HepG2 (cell line): Measurements from ENCODE around the gene ADCY10. TPM values are rescaled to one million over a fixed set of nuclear protein-coding genes. Genes with fewer than 3 reads are reported as not detected.
A peak's percentile ranks its signal among the peaks of the same experiment; 100 is the strongest.

Experiments used
- CREB1 ChIP-seq, 2 experiments: fragments of 450-650 bp in 1 of 2; IDR thresholded peaks; 2 replicates each; pipeline ENCODE4 v1.6.1; 2016 to 2017; ENCODE audit warnings: control low read depth in 1 of 2, mild to moderate bottlenecking in 1 of 2, missing compliant biosample characterization in 1 of 2, missing genetic modification characterization in 1 of 2
- FOXP1 ChIP-seq, 2 experiments: fragments of 450-650 bp in 1 of 2; IDR thresholded peaks; 2 replicates each; pipeline ENCODE4 v1.6.1; 2017 to 2018; ENCODE audit warnings: antibody characterized with exemption in 1 of 2
- FOXP4 ChIP-seq: sonication (generic); formaldehyde crosslinking; IDR thresholded peaks from 2 replicates; pipeline ENCODE4 v1.4.0; 2020; ENCODE audit warnings: missing genetic modification reagents
- HNF4A ChIP-seq: sonication (generic); formaldehyde crosslinking; IDR thresholded peaks from 2 replicates; pipeline ENCODE4 v1.4.0; 2020; ENCODE audit warnings: missing genetic modification reagents
- HNRNPL ChIP-seq: fragments of 200-400 bp; formaldehyde crosslinking; IDR thresholded peaks from 2 replicates; pipeline ENCODE4 v1.6.1; 2017; ENCODE audit warnings: mild to moderate bottlenecking, low read depth, low read length
- MAX ChIP-seq: IDR thresholded peaks from 2 replicates; pipeline ENCODE4 v1.6.1; 2012; ENCODE audit warnings: inconsistent platforms
- MYNN ChIP-seq: sonication (generic); formaldehyde crosslinking; IDR thresholded peaks from 2 replicates; pipeline ENCODE4 v1.4.0; 2020; ENCODE audit warnings: mild to moderate bottlenecking, low read depth, missing genetic modification reagents
- PAWR ChIP-seq: sonication (generic); formaldehyde crosslinking; IDR thresholded peaks from 2 replicates; pipeline ENCODE4 v1.4.0; 2020; ENCODE audit warnings: missing genetic modification reagents, mild to moderate bottlenecking, borderline replicate concordance
- RBFOX2 ChIP-seq: fragments of 200-400 bp; formaldehyde crosslinking; IDR thresholded peaks from 2 replicates; pipeline ENCODE4 v1.6.1; 2017; ENCODE audit warnings: low read depth, mild to moderate bottlenecking, low read length
- SETDB1 ChIP-seq: sonication (generic); formaldehyde crosslinking; IDR thresholded peaks from 2 replicates; pipeline ENCODE4 v1.5.1; 2020; ENCODE audit warnings: missing genetic modification reagents, mild to moderate bottlenecking, borderline replicate concordance
- STAT5B ChIP-seq: sonication (generic); formaldehyde crosslinking; IDR thresholded peaks from 2 replicates; pipeline ENCODE4 v1.4.0; 2020; ENCODE audit warnings: missing genetic modification reagents
- ZBTB3 ChIP-seq: sonication (generic); formaldehyde crosslinking; IDR thresholded peaks from 2 replicates; pipeline ENCODE4 v1.4.0; 2020; ENCODE audit warnings: low read depth, mild to moderate bottlenecking, moderate library complexity, missing genetic modification reagents, borderline replicate concordance
- ZC3H4 ChIP-seq: sonication (generic); formaldehyde crosslinking; IDR thresholded peaks from 2 replicates; pipeline ENCODE4 v1.4.0; 2020; ENCODE audit warnings: missing genetic modification reagents, borderline replicate concordance
- ZFY ChIP-seq: sonication (generic); formaldehyde crosslinking; IDR thresholded peaks from 2 replicates; pipeline ENCODE4 v1.4.0; 2020; ENCODE audit warnings: missing genetic modification reagents
- ZNF180 ChIP-seq: sonication (generic); formaldehyde crosslinking; IDR thresholded peaks from 2 replicates; pipeline ENCODE4 v1.4.0; 2020; ENCODE audit warnings: low read depth, missing genetic modification reagents, borderline replicate concordance
- ZNF230 ChIP-seq: sonication (generic); formaldehyde crosslinking; IDR thresholded peaks from 2 replicates; pipeline ENCODE4 v1.4.0; 2020; ENCODE audit warnings: mild to moderate bottlenecking, missing genetic modification reagents
- ZNF616 ChIP-seq: sonication (generic); formaldehyde crosslinking; IDR thresholded peaks from 2 replicates; pipeline ENCODE4 v1.5.0; 2020; ENCODE audit warnings: low read depth, mild to moderate bottlenecking, missing genetic modification reagents
- ZSCAN21 ChIP-seq: sonication (generic); formaldehyde crosslinking; IDR thresholded peaks from 2 replicates; pipeline ENCODE4 v1.8.0; 2022; ENCODE audit warnings: mild to moderate bottlenecking, missing genetic modification reagents, moderate library complexity, borderline replicate concordance
- polyA plus RNA-seq, 8 experiments: library from polyadenylated mRNA; depleted of rRNA in 3 of 8; stranded (reverse) in 7 of 8; unstranded in 1 of 8; fragments of >200 nt; fragmentation: Illumina TruSeq in 4 of 8; extraction: Trizol in 4 of 8; gene quantifications; 2 replicates each; pipeline versions ENCODE4 v1.2.1 to v1.2.3, GENCODE V29; 2011 to 2016; ENCODE audit warnings: low read depth in 4 of 8, missing spikeins in 1 of 8, mixed read lengths in 1 of 8; ENCODE audit not compliant: insufficient read depth in 1 of 8
- total RNA-seq, 5 experiments: library from RNA; depleted of rRNA; stranded (reverse); fragments of >200 nt; fragmentation: Illumina TruSeq; extraction: Trizol; gene quantifications; 2 replicates each; pipeline ENCODE4 v1.2.3, GENCODE V29; 2016; ENCODE audit warnings: low read depth in 1 of 5
- TF ChIP-seq, protein P1 (sequence below), 2 experiments: sonication (generic) in 1 of 2; formaldehyde crosslinking in 1 of 2; IDR thresholded peaks; 2 replicates each; pipeline versions ENCODE4 v1.4.0 to v1.6.1; 2018 to 2020; ENCODE audit warnings: missing genetic modification reagents in 2 of 2, borderline replicate concordance in 1 of 2, low read depth in 1 of 2, mild to moderate bottlenecking in 1 of 2, missing biosample characterization in 1 of 2
- TF ChIP-seq, protein P2 (sequence below): sonication (generic); formaldehyde crosslinking; IDR thresholded peaks from 2 replicates; pipeline ENCODE4 v1.5.1; 2020; ENCODE audit warnings: mild to moderate bottlenecking, missing genetic modification reagents, moderate library complexity

The ADCY10 gene
- total and polyA plus RNA-seq, 2 of the 13 experiments (the other 11 are each of a cell fraction or from before 2014, with no cell fraction given) = 0.02 to 0.03 TPM

DNA sequence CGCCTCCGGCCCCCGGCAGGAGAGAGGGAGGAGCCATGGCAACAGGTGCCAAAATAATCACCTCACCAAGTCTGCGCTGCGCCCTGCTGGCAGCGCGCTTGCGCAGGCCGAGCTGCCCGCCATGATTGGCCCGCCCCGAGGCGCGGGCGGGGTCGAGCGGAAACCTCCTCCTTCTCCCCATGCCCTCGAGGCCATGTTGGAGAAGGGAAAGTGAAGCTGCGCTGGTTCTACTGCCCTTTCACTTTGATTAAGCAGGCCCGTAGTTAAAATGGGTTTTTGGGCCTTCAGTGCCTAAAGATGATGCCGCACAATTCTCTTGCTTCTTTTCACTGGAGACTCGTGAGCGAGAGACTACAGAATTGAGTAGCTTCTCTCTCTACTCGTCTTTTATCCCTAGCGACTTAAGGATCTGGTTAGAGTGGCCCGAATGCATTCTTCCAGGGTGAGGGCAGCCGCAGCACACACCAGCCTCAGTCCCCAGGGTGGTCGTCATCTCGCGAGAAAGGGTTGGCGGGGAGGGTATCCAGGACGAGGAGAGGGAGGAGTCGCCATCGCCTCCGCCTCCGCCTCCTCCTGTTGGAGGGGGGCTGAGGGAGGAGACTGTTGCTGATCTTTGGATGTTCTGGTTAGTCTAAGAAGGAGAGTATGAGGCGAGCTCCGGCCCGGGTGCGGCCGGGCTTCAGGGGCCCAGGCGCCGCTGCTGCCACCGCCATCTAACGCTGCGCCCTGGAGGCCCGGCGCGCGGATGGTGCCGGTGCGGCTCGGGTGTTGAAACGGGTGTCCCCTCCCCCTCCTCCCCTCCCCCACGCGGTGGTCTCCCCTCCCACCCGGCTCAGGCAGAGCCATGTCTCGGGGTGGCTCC is 22.4 kb upstream of the ADCY10 start, which contains the start of gene DCAF6 (continued):
- TF ChIP-seq, protein P1, sequence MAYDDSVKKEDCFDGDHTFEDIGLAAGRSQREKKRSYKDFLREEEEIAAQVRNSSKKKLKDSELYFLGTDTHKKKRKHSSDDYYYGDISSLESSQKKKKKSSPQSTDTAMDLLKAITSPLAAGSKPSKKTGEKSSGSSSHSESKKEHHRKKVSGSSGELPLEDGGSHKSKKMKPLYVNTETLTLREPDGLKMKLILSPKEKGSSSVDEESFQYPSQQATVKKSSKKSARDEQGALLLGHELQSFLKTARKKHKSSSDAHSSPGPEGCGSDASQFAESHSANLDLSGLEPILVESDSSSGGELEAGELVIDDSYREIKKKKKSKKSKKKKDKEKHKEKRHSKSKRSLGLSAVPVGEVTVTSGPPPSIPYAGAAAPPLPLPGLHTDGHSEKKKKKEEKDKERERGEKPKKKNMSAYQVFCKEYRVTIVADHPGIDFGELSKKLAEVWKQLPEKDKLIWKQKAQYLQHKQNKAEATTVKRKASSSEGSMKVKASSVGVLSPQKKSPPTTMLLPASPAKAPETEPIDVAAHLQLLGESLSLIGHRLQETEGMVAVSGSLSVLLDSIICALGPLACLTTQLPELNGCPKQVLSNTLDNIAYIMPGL (CRISPR knock-in tag; IDR thresholded peaks at IDR 0.05; ENCODE audit: borderline replicate concordance in 1 of 2, low read depth in 1 of 2) = peak; percentile 33 to 51; a peak in 3 of 4 replicates
- TF ChIP-seq MAX (peak; percentile 74), ZNF180 (CRISPR knock-in tag) (no peak), RBFOX2 (peak; percentile 85), FOXP1 (IDR thresholded peaks at IDR 0.05) (no peak), FOXP1 (CRISPR knock-in tag; IDR thresholded peaks at IDR 0.05) (peak; percentile 19), SETDB1 (no peak), HNRNPL (0 out of 2 replicates have a peak, but pooled peaks have one; percentile 23), HNF4A (CRISPR knock-in tag) (peak; percentile 49; the same call in 1 of the 2 replicates), ZNF230 (0 out of 2 replicates have a peak, but pooled peaks have one; percentile 68), STAT5B (peak; percentile 6; the same call in 1 of the 2 replicates), MYNN (CRISPR knock-in tag) (0 out of 2 replicates have a peak, but pooled peaks have one; percentile 71), ZSCAN21 (CRISPR knock-in tag) (peak; percentile 46), ZC3H4 (CRISPR knock-in tag) (peak; percentile 75), PAWR (CRISPR knock-in tag) (no peak), ZBTB3 (CRISPR knock-in tag) (no peak), ZNF616 (CRISPR knock-in tag) (no peak), CREB1 (IDR thresholded peaks at IDR 0.05) (no peak), CREB1 (CRISPR knock-in tag; IDR thresholded peaks at IDR 0.05) (peak; percentile 65), FOXP4 (CRISPR knock-in tag) (peak; percentile 59), ZFY (CRISPR knock-in tag) (peak; percentile 98)
- TF ChIP-seq, protein P2, sequence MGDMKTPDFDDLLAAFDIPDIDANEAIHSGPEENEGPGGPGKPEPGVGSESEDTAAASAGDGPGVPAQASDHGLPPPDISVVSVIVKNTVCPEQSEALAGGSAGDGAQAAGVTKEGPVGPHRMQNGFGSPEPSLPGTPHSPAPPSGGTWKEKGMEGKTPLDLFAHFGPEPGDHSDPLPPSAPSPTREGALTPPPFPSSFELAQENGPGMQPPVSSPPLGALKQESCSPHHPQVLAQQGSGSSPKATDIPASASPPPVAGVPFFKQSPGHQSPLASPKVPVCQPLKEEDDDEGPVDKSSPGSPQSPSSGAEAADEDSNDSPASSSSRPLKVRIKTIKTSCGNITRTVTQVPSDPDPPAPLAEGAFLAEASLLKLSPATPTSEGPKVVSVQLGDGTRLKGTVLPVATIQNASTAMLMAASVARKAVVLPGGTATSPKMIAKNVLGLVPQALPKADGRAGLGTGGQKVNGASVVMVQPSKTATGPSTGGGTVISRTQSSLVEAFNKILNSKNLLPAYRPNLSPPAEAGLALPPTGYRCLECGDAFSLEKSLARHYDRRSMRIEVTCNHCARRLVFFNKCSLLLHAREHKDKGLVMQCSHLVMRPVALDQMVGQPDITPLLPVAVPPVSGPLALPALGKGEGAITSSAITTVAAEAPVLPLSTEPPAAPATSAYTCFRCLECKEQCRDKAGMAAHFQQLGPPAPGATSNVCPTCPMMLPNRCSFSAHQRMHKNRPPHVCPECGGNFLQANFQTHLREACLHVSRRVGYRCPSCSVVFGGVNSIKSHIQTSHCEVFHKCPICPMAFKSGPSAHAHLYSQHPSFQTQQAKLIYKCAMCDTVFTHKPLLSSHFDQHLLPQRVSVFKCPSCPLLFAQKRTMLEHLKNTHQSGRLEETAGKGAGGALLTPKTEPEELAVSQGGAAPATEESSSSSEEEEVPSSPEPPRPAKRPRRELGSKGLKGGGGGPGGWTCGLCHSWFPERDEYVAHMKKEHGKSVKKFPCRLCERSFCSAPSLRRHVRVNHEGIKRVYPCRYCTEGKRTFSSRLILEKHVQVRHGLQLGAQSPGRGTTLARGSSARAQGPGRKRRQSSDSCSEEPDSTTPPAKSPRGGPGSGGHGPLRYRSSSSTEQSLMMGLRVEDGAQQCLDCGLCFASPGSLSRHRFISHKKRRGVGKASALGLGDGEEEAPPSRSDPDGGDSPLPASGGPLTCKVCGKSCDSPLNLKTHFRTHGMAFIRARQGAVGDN (CRISPR knock-in tag) = peak; percentile 68
